ENCODE data around the gene SLC23A1.

Gene SLC23A1

GRCh38 chr5:139426203-139426885 lies 43.2 kb upstream of the SLC23A1 start:
- Histone ChIP-seq H3K36me3 (ENCODE audit: control insufficient read depth, low read length) (no peaks in the 10 kb centered on the region), H3K4me3 (ENCODE audit: low read length) (no peak overlapping the region), H3F3A (ENCODE audit: control insufficient read depth, insufficient read depth) (no peaks in the 10 kb centered on the region), H3K27me3 (ENCODE audit: control insufficient read depth, low read length) (no peaks in the 10 kb centered on the region), H3K79me2 (ENCODE audit: control insufficient read depth, low read length) (no peaks in the 10 kb centered on the region), H3K9me3 (ENCODE audit: control insufficient read depth, insufficient read depth, low read length) (no peaks in the 10 kb centered on the region), H3K4me1 (ENCODE audit: control insufficient read depth, low read length) (no peaks in the 10 kb centered on the region), H3K27ac (ENCODE audit: low read depth, low read length) (no peak overlapping the region), H3K9me2 (replicated peaks; ENCODE audit: control insufficient read depth, low read length) (no peaks in the 10 kb centered on the region), H3K4me2 (ENCODE audit: low read length) (no peak overlapping the region), H4K20me1 (ENCODE audit: control insufficient read depth, insufficient read depth, low read depth, low read length) (no peaks in the 10 kb centered on the region)
- TF ChIP-seq, protein P1, sequence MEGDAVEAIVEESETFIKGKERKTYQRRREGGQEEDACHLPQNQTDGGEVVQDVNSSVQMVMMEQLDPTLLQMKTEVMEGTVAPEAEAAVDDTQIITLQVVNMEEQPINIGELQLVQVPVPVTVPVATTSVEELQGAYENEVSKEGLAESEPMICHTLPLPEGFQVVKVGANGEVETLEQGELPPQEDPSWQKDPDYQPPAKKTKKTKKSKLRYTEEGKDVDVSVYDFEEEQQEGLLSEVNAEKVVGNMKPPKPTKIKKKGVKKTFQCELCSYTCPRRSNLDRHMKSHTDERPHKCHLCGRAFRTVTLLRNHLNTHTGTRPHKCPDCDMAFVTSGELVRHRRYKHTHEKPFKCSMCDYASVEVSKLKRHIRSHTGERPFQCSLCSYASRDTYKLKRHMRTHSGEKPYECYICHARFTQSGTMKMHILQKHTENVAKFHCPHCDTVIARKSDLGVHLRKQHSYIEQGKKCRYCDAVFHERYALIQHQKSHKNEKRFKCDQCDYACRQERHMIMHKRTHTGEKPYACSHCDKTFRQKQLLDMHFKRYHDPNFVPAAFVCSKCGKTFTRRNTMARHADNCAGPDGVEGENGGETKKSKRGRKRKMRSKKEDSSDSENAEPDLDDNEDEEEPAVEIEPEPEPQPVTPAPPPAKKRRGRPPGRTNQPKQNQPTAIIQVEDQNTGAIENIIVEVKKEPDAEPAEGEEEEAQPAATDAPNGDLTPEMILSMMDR (IDR thresholded peaks at IDR 0.05; ENCODE audit: low read depth, low read length, poor library complexity, severe bottlenecking): no peak
- TF ChIP-seq EZH2phosphoT487 (IDR thresholded peaks at IDR 0.05; ENCODE audit: borderline replicate concordance, low read length): no peak

GRCh38 chr5:139425497-139425896 lies 42.4 kb upstream of the SLC23A1 start:
- Histone ChIP-seq H3K9me3 (ENCODE audit: control insufficient read depth, insufficient read depth, low read length) (no peaks in the 10 kb centered on the region), H3K27me3 (ENCODE audit: control insufficient read depth, low read length) (no peaks in the 10 kb centered on the region), H3K79me2 (ENCODE audit: control insufficient read depth, low read length) (no peaks in the 10 kb centered on the region), H3K27ac (ENCODE audit: low read depth, low read length) (no peak overlapping the region), H3K4me3 (ENCODE audit: low read length) (no peak overlapping the region), H3K4me2 (ENCODE audit: low read length) (no peak overlapping the region), H3K9me2 (replicated peaks; ENCODE audit: control insufficient read depth, low read length) (no peaks in the 10 kb centered on the region), H3K4me1 (ENCODE audit: control insufficient read depth, low read length) (no peaks in the 10 kb centered on the region), H3K36me3 (ENCODE audit: control insufficient read depth, low read length) (no peaks in the 10 kb centered on the region), H4K20me1 (ENCODE audit: control insufficient read depth, insufficient read depth, low read depth, low read length) (no peaks in the 10 kb centered on the region), H3F3A (ENCODE audit: control insufficient read depth, insufficient read depth) (no peaks in the 10 kb centered on the region)
- TF ChIP-seq EZH2phosphoT487 (IDR thresholded peaks at IDR 0.05; ENCODE audit: borderline replicate concordance, low read length): no peak
- TF ChIP-seq, protein P1 (IDR thresholded peaks at IDR 0.05; ENCODE audit: low read depth, low read length, poor library complexity, severe bottlenecking): no peak

- Histone ChIP-seq H3K27me3 (ENCODE audit: control insufficient read depth, low read length) (no peaks in the 10 kb centered on the region), H3K4me2 (ENCODE audit: low read length) (no peak overlapping the region), H3K4me1 (ENCODE audit: control insufficient read depth, low read length) (no peaks in the 10 kb centered on the region), H3K27ac (ENCODE audit: low read depth, low read length) (no peak overlapping the region), H3K36me3 (ENCODE audit: control insufficient read depth, low read length) (no peaks in the 10 kb centered on the region), H3K79me2 (ENCODE audit: control insufficient read depth, low read length) (no peaks in the 10 kb centered on the region), H3K9me3 (ENCODE audit: control insufficient read depth, insufficient read depth, low read length) (no peaks in the 10 kb centered on the region), H3F3A (ENCODE audit: control insufficient read depth, insufficient read depth) (no peaks in the 10 kb centered on the region), H4K20me1 (ENCODE audit: control insufficient read depth, insufficient read depth, low read depth, low read length) (no peaks in the 10 kb centered on the region), H3K4me3 (ENCODE audit: low read length) (no peak overlapping the region), H3K9me2 (replicated peaks; ENCODE audit: control insufficient read depth, low read length) (no peaks in the 10 kb centered on the region)
- TF ChIP-seq, protein P1 (IDR thresholded peaks at IDR 0.05; ENCODE audit: low read depth, low read length, poor library complexity, severe bottlenecking): peak; percentile 94
- TF ChIP-seq EZH2phosphoT487 (IDR thresholded peaks at IDR 0.05; ENCODE audit: borderline replicate concordance, low read length): no peak
These were observed 39.3 kb upstream of the SLC23A1 start for GRCh38 chr5:139422307-139422893.

Data from DOHH2 (cell line).